Loucy (cell line): ENCODE data around the gene PLXDC1.

Source experiments
- H2AFZ ChIP-seq: fragments of 200-600 bp; sonication (generic); 2 replicates; pipeline ENCODE4 v1.6.0; 2016; ENCODE audit warnings: antibody characterized with exemption, mild to moderate bottlenecking, low read length, moderate library complexity
- H3F3A ChIP-seq: fragments of 200-600 bp; 2 replicates; pipeline ENCODE4 v1.6.0; 2016; ENCODE audit warnings: antibody characterized with exemption, low read depth, mild to moderate bottlenecking
- H3K27me3 ChIP-seq: fragments of 200-600 bp; sonication (generic); 2 replicates; pipeline ENCODE4 v1.6.1; 2014; ENCODE audit warnings: low read length, mild to moderate bottlenecking; ENCODE audit not compliant: insufficient read depth, poor library complexity, severe bottlenecking
- H3K36me3 ChIP-seq: fragments of 200-600 bp; sonication (generic); 2 replicates; pipeline ENCODE4 v1.6.1; 2016; ENCODE audit warnings: low read length; ENCODE audit not compliant: insufficient read depth
- H3K4me1 ChIP-seq: fragments of 200-600 bp; sonication (generic); 2 replicates; pipeline ENCODE4 v1.5.1; 2014; ENCODE audit warnings: low read length, mild to moderate bottlenecking; ENCODE audit not compliant: insufficient read depth, poor library complexity, severe bottlenecking
- H3K4me2 ChIP-seq: fragments of 200-600 bp; sonication (generic); 2 replicates; pipeline ENCODE4 v1.6.0; 2014; ENCODE audit warnings: antibody characterized with exemption, low read length, low read depth, mild to moderate bottlenecking; ENCODE audit not compliant: poor library complexity, severe bottlenecking
- H3K4me3 ChIP-seq: fragments of 200-600 bp; sonication (generic); 2 replicates; pipeline ENCODE4 v1.5.1; 2014; ENCODE audit warnings: low read length, mild to moderate bottlenecking, mixed read lengths; ENCODE audit not compliant: poor library complexity, severe bottlenecking
- H3K79me2 ChIP-seq: fragments of 200-600 bp; sonication (generic); 2 replicates; pipeline ENCODE4 v1.6.1; 2014; ENCODE audit warnings: low read length; ENCODE audit not compliant: insufficient read depth
- H3K9ac ChIP-seq: fragments of 200-600 bp; sonication (generic); 2 replicates; pipeline ENCODE4 v1.6.0; 2014; ENCODE audit warnings: mild to moderate bottlenecking, low read depth, low read length, moderate library complexity; ENCODE audit not compliant: poor library complexity, severe bottlenecking
- H3K9me2 ChIP-seq: fragments of 200-600 bp; sonication (generic); replicated peaks from 2 replicates; pipeline ENCODE4 v1.6.1; 2016; ENCODE audit warnings: low read depth, low read length, mixed read lengths
- H3K9me3 ChIP-seq: fragments of 200-600 bp; sonication (generic); 2 replicates; pipeline ENCODE4 v1.6.1; 2014; ENCODE audit warnings: mild to moderate bottlenecking, antibody characterized with exemption, low read length, low read depth; ENCODE audit not compliant: insufficient read depth
- H4K20me1 ChIP-seq: fragments of 200-600 bp; sonication (generic); 2 replicates; pipeline ENCODE4 v1.6.0; 2014; ENCODE audit warnings: antibody characterized with exemption, low read length, mild to moderate bottlenecking; ENCODE audit not compliant: insufficient read depth, poor library complexity, severe bottlenecking
- CTCF ChIP-seq: fragments of 200-600 bp; sonication (generic); conservative IDR thresholded peaks from 2 replicates; pipeline ENCODE4 v1.5.1; 2014; ENCODE audit warnings: mild to moderate bottlenecking, antibody characterized with exemption, low read length
- EZH2phosphoT487 ChIP-seq: fragments of 200-600 bp; IDR thresholded peaks from 2 replicates; pipeline ENCODE4 v1.6.1; 2018; ENCODE audit warnings: antibody characterized with exemption, mild to moderate bottlenecking, moderate library complexity, borderline replicate concordance

The PLXDC1 gene

GRCh38 chr17:39158623-39159022 lies 7.2 kb upstream of the PLXDC1 start:
- Histone ChIP-seq H2AFZ (no peak overlapping the region), H3K9ac (no peak overlapping the region), H3K9me2 (no peaks in the 10 kb centered on the region), H3K36me3 (no peaks in the 10 kb centered on the region), H3K4me2 (no peak overlapping the region), H3K27me3 (no peaks in the 10 kb centered on the region), H3K4me3 (no peak overlapping the region), H3K4me1 (peaks cover 9% of the 10 kb centered on the region), H3K79me2 (no peaks in the 10 kb centered on the region), H3F3A (no peaks in the 10 kb centered on the region), H3K9me3 (no peaks in the 10 kb centered on the region), H4K20me1 (no peaks in the 10 kb centered on the region)
- TF ChIP-seq CTCF (no peak), EZH2phosphoT487 (no peak)

DNA sequence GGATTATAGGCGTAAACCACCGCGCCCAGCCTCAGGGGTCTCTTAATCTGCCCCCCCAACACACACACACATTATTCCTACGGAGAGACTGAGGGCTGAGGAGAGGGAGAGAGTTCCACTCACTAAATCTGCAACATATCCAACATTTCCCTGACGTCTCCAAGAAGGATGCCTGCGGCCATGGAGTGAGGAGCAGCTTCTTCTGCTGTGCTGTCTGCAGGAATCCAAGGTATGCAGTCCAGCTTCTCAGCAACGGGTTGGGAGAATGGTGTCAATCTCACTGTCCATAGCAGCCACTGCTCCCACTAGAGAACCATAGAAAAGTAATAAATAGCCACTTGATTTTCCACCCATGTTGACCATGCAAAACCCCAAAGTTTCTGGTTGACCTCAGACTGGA lies 5.1 kb upstream of the PLXDC1 start:
- Histone ChIP-seq H3K4me3 (no peak overlapping the region), H3K79me2 (no peaks in the 10 kb centered on the region), H3F3A (0 out of 2 replicates have a peak, but pooled peaks cover 3% of the 10 kb centered on the region), H3K36me3 (no peaks in the 10 kb centered on the region), H3K4me2 (no peak overlapping the region), H3K9me3 (no peaks in the 10 kb centered on the region), H3K27me3 (no peaks in the 10 kb centered on the region), H3K9me2 (no peaks in the 10 kb centered on the region), H2AFZ (no peak overlapping the region), H3K4me1 (peaks cover 23% of the 10 kb centered on the region), H3K9ac (no peak overlapping the region), H4K20me1 (no peaks in the 10 kb centered on the region)
- TF ChIP-seq EZH2phosphoT487 (no peak), CTCF (no peak)

DNA sequence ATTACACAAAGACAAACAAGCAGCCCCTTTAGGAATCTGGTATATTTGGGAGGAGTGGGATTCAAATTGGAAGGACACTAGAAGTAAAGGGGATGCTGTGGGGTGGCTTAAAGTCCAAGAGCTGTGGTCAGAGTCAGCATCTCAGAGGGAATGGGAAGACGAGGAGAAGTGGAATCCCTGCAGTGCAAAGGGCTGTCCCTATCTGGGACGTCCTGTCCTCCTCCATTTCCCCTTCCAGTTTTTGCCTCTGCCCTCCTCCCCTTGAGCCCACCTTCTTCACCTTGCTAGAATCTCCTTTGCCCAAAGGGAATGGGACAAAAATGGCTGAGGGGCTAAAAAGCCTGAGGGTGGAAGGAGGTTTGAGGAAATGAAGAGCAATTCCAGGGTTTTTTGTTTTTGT lies 4.2 kb upstream of the PLXDC1 start:
- TF ChIP-seq CTCF (no peak), EZH2phosphoT487 (no peak)
- H3K36me3 ChIP-seq = no peaks in the 10 kb centered on the region
- no peak overlapping the region for H3K4me3 ChIP-seq
- no peaks in the 10 kb centered on the region for H3K27me3 ChIP-seq
- H3K79me2 ChIP-seq = no peaks in the 10 kb centered on the region
- 0 out of 2 replicates have a peak, but pooled peaks cover 3% of the 10 kb centered on the region for H3F3A ChIP-seq
- no peaks in the 10 kb centered on the region for H3K9me2 ChIP-seq
- no peaks in the 10 kb centered on the region for H3K9me3 ChIP-seq
- no peak overlapping the region for H2AFZ ChIP-seq
- H4K20me1 ChIP-seq = no peaks in the 10 kb centered on the region
- no peak overlapping the region for H3K4me2 ChIP-seq
- peaks cover 23% of the 10 kb centered on the region for H3K4me1 ChIP-seq
- H3K9ac ChIP-seq = no peak overlapping the region
